T-helper 1 cell treated with Interleukin-12 subunit alpha and Interleukin-12 subunit beta and Interleukin-4 antibody, amounts not matched to agents 30 ng/mL and 1 ng/mL, for 36 hours (primary cell): ENCODE measurements around the gene RAB40B. TPM values are rescaled to one million over a fixed set of nuclear protein-coding genes. Genes with fewer than 3 reads are reported as not detected.

Experiments used
- intact Hi-C: fragments of 100-400 bp; cut with micrococcal nuclease; formaldehyde crosslinking; loops from one replicate; pipeline ENCODE4 v1.15.1; 2024
- total RNA-seq: library from RNA; stranded (reverse); gene quantifications from 2 replicates; pipeline ENCODE4 v1.2.3, GENCODE V29; 2022

The RAB40B gene
- total RNA-seq, 1 donor from 2014 or later, result 2.0 TPM

GRCh38 chr17:82693168-82693867, 5.2 kb downstream of the RAB40B start:
- intact Hi-C loops, result no loop called here

DNA sequence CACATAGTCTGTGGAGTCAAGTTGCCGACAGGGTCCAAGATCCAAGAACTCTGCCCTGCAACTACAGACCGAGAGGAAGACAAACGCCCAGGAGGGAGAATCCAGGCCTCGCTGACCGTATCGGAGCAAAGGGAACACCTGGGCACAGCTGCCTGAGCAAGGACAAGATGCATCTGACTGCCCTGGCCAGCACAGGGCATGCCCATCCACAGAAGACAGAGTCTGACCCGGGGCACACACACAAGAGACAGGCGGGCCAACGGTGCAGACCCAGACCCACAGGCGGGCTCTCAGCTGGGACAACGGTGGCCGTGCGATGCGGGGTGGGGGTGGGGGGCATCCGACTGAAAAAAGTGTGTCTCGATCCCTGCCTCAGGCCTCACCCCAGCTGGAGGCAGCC, 6.2 kb downstream of the RAB40B start:
- intact Hi-C loops, result no loop called here

DNA sequence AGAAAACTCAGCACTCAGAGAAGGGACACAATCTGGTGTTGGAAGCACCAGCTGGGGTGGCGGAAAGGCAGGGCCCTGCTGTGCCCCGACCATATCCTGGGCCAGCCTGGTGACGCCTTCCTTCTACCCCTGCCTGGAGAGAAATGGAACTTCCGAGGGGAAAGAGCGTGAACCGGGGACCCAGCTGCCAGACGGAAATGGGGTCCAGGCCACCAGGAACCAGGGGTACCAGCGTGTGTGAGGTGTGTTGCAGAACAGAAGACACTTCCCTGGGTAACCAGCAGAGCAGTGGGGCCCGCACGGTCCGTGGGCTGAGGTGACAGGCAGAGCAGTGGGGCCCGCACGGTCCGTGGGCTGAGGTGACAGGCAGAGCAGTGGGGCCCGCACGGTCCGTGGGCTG, 6.8 kb downstream of the RAB40B start:
- intact Hi-C loops, result no loop called here

- intact Hi-C loops, result no loop called here
Measured at GRCh38 chr17:82690786-82691489, 7.6 kb downstream of the RAB40B start.

- intact Hi-C loops, result no loop called here
Measured at GRCh38 chr17:82689077-82689476, 9.4 kb downstream of the RAB40B start.

DNA sequence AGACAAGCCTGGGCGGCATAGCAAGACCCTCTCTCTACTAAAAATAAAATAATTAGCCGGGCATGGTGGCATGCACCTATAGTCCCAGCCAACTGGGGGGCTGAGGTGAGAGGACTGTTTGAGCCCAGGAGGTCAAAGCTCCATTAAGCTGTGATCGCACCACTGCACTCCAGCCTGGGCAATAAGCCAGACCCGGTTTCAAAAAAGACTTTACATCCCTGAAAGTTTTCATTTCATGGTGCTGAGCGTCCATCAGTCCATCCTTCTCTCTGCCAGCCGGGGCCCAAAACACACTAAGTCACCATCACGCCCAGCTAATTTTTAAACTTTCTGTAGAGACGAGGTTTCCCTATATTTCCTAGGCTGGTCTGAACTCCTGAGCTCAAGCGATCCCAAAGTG, 10.6 kb downstream of the RAB40B start:
- intact Hi-C loops, result no loop called here

- intact Hi-C loops, result no loop called here
Measured at GRCh38 chr17:82687375-82687861, 11.1 kb downstream of the RAB40B start.

GRCh38 chr17:82686366-82687324, 11.9 kb downstream of the RAB40B start:
- intact Hi-C loops, result no loop called here

DNA sequence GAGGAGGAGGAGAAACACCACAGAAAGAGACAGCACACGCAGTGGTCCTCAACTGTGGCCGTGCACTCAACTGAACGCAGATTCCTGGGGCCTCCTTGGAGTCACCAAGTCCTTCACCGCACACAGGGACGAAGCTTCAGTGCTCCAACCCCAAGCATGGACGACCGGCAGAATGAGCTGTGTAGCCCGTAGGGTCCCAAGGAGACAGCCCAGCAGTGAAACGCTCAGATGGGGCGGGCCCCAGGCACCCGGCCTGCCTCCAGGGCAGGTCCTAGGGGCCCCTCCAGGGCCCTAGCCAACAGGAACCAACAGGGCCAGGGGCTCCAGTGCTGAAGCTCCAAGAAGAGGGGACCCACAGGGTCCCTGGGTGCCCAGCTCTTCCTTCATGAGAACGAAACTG, 13.2 kb downstream of the RAB40B start:
- intact Hi-C loops, result no loop called here

DNA sequence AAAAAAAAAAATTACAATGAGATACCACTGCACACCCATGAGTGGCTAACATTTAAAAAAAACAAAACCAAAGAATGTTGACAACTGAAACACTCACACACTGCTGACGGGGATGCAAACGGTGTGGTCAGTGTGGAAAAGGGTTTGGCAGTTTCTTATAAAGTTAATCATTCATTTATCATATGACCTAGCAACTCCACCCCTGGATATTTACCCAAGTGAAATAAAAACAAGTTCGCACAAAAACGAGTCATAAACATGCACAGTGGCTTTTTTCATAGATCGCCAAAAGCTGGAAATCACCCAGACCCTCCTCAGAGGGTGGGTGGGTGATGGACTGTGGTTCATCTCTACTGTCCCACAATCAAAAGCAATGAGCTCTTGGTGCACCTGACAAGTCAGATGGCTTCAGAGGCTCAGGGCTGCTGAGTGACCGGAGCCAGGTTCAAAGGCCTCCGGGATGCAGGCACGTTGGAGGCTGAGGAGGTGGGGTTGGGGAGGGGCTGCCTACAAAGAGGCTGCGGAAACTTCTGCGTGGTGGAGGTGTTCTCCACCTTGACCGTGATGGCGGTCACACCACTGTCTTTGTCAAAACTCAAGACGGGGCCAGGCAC, 14.2 kb downstream of the RAB40B start:
- intact Hi-C loops, result no loop called here

GRCh38 chr17:82683534-82683933, 15.0 kb downstream of the RAB40B start:
- intact Hi-C loops, result no loop called here

- intact Hi-C loops, result no loop called here
Measured at GRCh38 chr17:82681547-82681946, 17.0 kb downstream of the RAB40B start.

- intact Hi-C loops, result no loop called here
Measured at GRCh38 chr17:82679586-82680465, 18.7 kb downstream of the RAB40B start.

GRCh38 chr17:82678265-82678891, 20.1 kb downstream of the RAB40B start:
- intact Hi-C loops, result no loop called here

DNA sequence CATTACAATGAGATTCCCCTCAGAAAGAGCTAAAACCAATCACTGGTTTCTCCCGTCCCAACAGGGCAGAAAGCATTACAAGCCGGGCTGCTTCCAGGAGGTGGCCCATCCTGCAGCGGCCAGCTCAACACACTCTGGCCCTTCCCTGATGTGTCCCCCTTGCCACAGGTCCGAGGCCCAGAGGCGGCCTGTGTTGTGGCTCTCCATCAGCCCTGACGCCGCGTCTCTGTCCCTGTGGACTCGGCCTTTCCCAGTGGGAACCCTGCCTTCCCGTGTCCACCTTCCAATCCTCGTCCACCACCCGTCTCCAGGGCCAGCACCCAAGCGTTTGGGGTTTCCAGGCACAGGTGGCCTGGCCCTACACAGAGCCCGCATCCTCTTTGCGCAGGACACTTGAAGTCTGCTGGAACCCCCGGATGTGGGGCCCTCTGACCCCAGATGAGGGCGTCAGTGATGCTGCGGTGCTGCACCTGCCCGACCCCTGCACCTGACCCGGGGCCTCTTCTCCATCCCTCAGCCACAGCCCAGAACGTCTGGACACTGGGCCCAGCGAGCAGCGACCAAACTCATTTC, 21.1 kb downstream of the RAB40B start:
- intact Hi-C loops, result no loop called here

DNA sequence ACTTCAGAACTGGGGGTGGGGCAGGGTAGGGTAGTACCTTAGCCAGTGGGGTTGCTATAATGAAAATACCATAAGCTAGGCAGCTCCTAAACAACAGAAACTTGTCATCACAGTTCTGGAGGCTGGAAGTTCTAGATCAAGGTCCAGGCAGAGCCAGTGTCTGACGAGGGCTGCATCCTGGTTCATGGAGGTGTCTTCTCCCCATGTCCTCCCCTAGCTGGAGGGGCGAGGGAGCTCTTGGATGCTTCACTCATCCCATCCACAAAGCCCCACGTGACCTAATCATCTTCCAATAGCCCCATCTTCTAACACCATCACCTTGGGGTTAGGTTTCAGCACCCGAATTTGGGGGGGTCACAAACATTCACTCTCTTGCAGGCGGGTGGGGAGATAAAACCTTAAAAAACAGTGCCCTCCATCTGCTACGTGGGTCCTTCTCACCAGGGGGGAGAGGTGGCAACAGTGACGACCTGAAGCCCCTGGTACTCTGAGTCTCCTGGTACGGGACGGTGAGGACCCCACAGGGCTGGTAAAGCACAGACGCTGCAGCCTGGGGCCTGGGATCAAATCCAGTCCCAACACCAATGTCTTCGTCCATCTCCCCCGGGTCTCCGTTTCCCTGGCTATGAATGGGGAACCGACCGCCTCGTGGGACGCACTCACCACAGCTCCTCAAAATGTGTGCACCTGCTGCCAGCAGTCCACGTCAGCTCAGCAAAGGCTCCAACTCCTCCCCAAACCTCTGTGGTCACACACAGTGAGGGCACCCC, 22.8 kb downstream of the RAB40B start:
- intact Hi-C loops, result no loop called here

DNA sequence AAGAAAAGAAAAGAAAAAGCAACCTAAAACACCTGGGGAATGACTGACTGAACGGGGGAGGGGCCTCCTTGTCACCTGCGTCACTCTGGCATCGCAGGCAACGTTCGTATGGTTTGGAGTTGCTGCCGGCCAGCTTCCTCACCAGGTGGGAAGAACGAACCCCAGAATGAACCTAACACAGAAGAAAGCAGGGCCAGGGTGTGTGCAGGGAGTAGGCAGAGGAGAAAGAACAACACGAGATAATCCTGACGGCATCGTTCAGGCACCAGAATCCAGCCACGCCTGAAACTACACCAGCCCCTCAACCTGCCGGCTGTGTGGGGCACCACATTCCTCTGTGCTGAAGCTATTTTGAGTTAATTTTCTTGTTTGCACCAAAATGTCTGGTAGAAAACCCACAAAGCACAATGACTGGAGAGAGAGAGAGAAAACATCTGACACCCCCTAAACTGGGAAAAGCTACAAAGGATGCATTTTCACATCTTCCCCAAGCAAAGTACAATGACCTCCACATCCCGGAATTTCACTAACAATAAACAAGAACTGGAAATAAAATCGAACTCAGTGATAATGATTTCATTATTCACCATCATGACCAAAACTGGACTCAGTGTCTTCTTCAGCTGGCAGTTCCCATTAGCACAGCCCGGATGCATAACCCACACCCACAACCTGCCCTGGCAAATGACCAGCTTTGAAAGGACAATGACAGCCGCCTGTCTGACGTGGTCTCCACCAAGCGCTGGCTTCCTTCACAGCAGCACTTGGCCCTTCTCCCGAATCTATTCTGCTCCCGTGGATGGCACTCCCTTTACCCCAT, 23.6 kb downstream of the RAB40B start:
- intact Hi-C loops, result no loop called here
